ENCODE results near the gene NABP1.

DNA sequence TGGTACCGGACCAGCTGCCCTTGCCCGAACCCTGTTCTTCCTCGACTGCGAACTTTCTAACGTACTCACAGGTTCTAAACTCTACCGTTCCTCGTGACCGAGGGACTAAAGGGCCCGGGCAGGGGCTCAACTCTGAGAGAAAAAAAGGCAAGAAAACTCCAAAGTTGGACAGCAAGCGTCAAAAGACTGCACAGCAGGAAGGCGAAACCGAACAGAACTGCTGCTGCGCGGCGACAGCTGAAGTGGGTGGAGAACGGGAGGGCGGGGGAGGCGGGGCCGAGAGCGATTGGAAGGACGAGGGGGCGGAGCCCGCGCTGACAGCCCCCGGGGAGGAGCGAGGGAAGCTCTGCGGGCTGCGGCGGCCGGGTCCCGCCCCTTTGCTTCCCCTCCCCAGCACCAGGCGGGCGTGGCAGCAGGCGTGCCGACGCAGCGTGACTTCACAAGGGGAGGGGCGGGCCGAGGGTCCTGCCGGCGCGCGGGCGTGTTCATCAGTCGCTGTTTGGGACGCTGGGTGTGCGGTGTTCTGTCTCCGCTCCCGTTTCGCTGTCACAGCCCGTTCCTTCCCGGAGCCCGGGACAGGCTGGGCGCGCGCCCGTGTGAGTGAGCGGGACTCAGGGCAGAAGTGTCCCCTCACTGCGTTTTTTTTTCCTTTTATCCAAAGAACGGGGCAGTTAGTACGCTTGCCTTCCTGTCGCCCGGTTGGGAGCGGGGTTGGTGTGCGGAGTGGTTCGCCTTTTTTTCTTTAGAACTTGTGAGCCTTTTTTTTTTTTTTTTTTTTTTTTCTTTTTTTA is at the start of gene NABP1:
- TF ChIP-seq, protein P1, sequence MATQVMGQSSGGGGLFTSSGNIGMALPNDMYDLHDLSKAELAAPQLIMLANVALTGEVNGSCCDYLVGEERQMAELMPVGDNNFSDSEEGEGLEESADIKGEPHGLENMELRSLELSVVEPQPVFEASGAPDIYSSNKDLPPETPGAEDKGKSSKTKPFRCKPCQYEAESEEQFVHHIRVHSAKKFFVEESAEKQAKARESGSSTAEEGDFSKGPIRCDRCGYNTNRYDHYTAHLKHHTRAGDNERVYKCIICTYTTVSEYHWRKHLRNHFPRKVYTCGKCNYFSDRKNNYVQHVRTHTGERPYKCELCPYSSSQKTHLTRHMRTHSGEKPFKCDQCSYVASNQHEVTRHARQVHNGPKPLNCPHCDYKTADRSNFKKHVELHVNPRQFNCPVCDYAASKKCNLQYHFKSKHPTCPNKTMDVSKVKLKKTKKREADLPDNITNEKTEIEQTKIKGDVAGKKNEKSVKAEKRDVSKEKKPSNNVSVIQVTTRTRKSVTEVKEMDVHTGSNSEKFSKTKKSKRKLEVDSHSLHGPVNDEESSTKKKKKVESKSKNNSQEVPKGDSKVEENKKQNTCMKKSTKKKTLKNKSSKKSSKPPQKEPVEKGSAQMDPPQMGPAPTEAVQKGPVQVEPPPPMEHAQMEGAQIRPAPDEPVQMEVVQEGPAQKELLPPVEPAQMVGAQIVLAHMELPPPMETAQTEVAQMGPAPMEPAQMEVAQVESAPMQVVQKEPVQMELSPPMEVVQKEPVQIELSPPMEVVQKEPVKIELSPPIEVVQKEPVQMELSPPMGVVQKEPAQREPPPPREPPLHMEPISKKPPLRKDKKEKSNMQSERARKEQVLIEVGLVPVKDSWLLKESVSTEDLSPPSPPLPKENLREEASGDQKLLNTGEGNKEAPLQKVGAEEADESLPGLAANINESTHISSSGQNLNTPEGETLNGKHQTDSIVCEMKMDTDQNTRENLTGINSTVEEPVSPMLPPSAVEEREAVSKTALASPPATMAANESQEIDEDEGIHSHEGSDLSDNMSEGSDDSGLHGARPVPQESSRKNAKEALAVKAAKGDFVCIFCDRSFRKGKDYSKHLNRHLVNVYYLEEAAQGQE (IDR thresholded peaks at IDR 0.05; ENCODE audit: insufficient replicate concordance, low read depth) = peak; percentile 81
- no peak for TF ChIP-seq GABPA (IDR thresholded peaks at IDR 0.05; ENCODE audit: low read depth)
- peak; percentile 99 for TF ChIP-seq POLR2AphosphoS5 (IDR thresholded peaks at IDR 0.05; ENCODE audit: low read depth)
- TF ChIP-seq, protein P2, sequence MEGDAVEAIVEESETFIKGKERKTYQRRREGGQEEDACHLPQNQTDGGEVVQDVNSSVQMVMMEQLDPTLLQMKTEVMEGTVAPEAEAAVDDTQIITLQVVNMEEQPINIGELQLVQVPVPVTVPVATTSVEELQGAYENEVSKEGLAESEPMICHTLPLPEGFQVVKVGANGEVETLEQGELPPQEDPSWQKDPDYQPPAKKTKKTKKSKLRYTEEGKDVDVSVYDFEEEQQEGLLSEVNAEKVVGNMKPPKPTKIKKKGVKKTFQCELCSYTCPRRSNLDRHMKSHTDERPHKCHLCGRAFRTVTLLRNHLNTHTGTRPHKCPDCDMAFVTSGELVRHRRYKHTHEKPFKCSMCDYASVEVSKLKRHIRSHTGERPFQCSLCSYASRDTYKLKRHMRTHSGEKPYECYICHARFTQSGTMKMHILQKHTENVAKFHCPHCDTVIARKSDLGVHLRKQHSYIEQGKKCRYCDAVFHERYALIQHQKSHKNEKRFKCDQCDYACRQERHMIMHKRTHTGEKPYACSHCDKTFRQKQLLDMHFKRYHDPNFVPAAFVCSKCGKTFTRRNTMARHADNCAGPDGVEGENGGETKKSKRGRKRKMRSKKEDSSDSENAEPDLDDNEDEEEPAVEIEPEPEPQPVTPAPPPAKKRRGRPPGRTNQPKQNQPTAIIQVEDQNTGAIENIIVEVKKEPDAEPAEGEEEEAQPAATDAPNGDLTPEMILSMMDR (IDR thresholded peaks at IDR 0.05; ENCODE audit: insufficient read depth, low read length) = no peak
